Stimulated activated CD8-positive, alpha-beta memory T cell treated with anti-CD3 and anti-CD28 coated beads, Interleukin-7, amount 100 ng/mL, for 1 hour (primary cell): ENCODE data around the gene C11orf91.

Experiments
- DNase-seq, 2 donors: peaks; one replicate each; pipeline ENCODE4 v3.0.0-alpha.2; 2020; ENCODE audit warnings: low read depth in 2 of 2

Gene C11orf91

GRCh38 chr11:33649944-33650343, 50.7 kb downstream of the C11orf91 start:
- DNase-seq, result no peak
